Activated naive CD4-positive, alpha-beta T cell treated with Interleukin-2 at 50 U/mL for 16 hours (primary cell): ENCODE results near the gene IPO11.
"Not testable (repeated sequence)": the region's sequence is repeated elsewhere in the genome, so short reads cannot be mapped to it uniquely, and the experiment has no call there.

Experiments
- DNase-seq: peaks from one replicate; pipeline ENCODE4 v3.0.0-alpha.2; 2020

The IPO11 gene

GRCh38 chr5:62450259-62450658 is 37.7 kb downstream of the IPO11 start:
- DNase-seq: no peak

GRCh38 chr5:62457071-62457470 is 44.5 kb downstream of the IPO11 start:
- DNase-seq: no peak

- no peak for DNase-seq
Observed at GRCh38 chr5:62460578-62460983, 48.0 kb downstream of the IPO11 start.

GRCh38 chr5:62461561-62461960 is 49.0 kb downstream of the IPO11 start:
- no peak for DNase-seq

GRCh38 chr5:62465985-62466925 is 53.7 kb downstream of the IPO11 start:
- DNase-seq: no peak

- DNase-seq: no peak
Observed at GRCh38 chr5:62473209-62473608, 60.6 kb downstream of the IPO11 start.

- DNase-seq: no peak
Observed at GRCh38 chr5:62475072-62475471, 62.5 kb downstream of the IPO11 start.

GRCh38 chr5:62477801-62478200 is 65.2 kb downstream of the IPO11 start:
- DNase-seq: no peak

- no peak for DNase-seq
Observed at GRCh38 chr5:62483556-62483955, 71.0 kb downstream of the IPO11 start.

GRCh38 chr5:62486672-62487071 is 74.1 kb downstream of the IPO11 start:
- DNase-seq: no peak

- DNase-seq: no peak
Observed at GRCh38 chr5:62488531-62488930, 76.0 kb downstream of the IPO11 start.

- DNase-seq: no peak
Observed at GRCh38 chr5:62489471-62489870, 76.9 kb downstream of the IPO11 start.

- no peak for DNase-seq
Observed at GRCh38 chr5:62494772-62495171, 82.2 kb downstream of the IPO11 start.

- DNase-seq: no peak
Observed at GRCh38 chr5:62496876-62497275, 84.3 kb downstream of the IPO11 start.

- no peak for DNase-seq
Observed at GRCh38 chr5:62498961-62499360, 86.4 kb downstream of the IPO11 start.

- DNase-seq: no peak
Observed at GRCh38 chr5:62499756-62500155, 87.2 kb downstream of the IPO11 start.

- DNase-seq: no peak
Observed at GRCh38 chr5:62502456-62503101, 90.0 kb downstream of the IPO11 start.

- no peak for DNase-seq
Observed at GRCh38 chr5:62504129-62504528, 91.6 kb downstream of the IPO11 start.

- no peak for DNase-seq
Observed at GRCh38 chr5:62506659-62507460, 94.3 kb downstream of the IPO11 start.

GRCh38 chr5:62508760-62509159 is 96.2 kb downstream of the IPO11 start:
- DNase-seq: not testable (repeated sequence)

- DNase-seq: no peak
Observed at GRCh38 chr5:62509806-62510205, 97.2 kb downstream of the IPO11 start.

GRCh38 chr5:62513085-62513484 is 100.5 kb downstream of the IPO11 start:
- not testable (repeated sequence) for DNase-seq

- no peak for DNase-seq
Observed at GRCh38 chr5:62514510-62515119, 102.1 kb downstream of the IPO11 start.
